ENCODE results near the gene HOXD8. TPM values are rescaled to one million over a fixed set of nuclear protein-coding genes. Genes with fewer than 3 reads are reported as not detected.

HOXD8 gene
- total and polyA plus RNA-seq, 10 of the 15 experiments (the other 5 are each of a cell fraction or from before 2014, with no cell fraction given): not detected

DNA sequence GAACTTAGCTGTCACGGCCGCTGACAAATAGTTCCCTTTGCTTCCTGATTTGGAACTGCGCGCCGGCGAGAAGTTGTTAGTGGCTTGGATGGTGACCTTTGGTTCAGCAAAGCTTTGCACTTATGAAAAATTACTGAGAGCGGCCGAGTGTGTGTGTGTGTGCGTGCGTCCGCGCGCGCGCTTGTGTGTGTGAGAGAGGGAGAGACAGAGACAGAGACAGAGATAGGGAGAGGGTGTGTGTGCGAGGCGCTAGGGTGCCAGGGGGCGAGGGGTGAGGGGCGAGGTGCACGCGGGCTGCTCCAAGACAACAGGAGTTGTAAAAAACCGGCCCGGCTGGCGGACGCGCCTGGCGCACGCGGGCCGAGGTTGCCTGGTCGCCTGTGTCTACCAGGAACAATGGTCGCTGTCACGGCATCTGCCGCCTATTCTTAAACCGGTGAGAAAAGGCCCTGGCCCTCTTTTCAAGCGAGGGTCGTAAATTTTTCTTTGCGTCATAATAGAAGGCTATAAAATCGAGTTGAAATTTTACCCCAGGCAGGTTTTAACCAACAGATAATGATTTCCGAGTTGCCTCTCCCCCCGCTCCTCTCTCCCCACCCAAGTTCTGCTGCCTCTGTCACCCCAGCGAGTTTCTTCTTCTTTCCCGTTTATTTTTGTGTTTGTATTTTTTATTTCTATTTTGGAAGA, 28.1 kb downstream of the HOXD8 start:
- ChIA-PET CTCF (interaction anchor here (0.5 kb wide), 1 partner anchor 38 kb away, joined by 4 read pairs; no protein-coding TSS in a partner anchor), SMC1A (ENCODE audit: uncharacterized antibody, unreplicated experiment) (no interaction called here), POLR2A (no interaction called here), RAD21 (ENCODE audit: unreplicated experiment) (no interaction called here)
- peaks cover 6 to 33% of the 10 kb centered on the region in 2 experiments for H3K27me3 ChIP-seq (replicated peaks in 1 of 2; ENCODE audit: control insufficient read depth in 2 of 2, insufficient read depth in 2 of 2, low read length in 1 of 2)
- no peak for FAIRE-seq
- no peak overlapping the region for H3K27ac ChIP-seq (ENCODE audit: control insufficient read depth, insufficient read depth)
- in situ Hi-C loops (cut with MboI) (no loop called here), intact Hi-C loops (cut with micrococcal nuclease; ENCODE audit: unreplicated experiment) (no loop called here)
- no peaks in the 10 kb centered on the region for H3K4me1 ChIP-seq (ENCODE audit: control insufficient read depth, insufficient read depth, low read length)
- no peak overlapping the region for H3K4me2 ChIP-seq (ENCODE audit: control insufficient read depth, insufficient read depth)
- DNase-seq (ENCODE audit: low read depth, low spot score): no peak
- H3K9me3 ChIP-seq (replicated peaks; ENCODE audit: control insufficient read depth, insufficient read depth, low read length): no peaks in the 10 kb centered on the region; the same call in 2 of the 3 replicates
- no peak for ATAC-seq
- TF ChIP-seq, protein P1, sequence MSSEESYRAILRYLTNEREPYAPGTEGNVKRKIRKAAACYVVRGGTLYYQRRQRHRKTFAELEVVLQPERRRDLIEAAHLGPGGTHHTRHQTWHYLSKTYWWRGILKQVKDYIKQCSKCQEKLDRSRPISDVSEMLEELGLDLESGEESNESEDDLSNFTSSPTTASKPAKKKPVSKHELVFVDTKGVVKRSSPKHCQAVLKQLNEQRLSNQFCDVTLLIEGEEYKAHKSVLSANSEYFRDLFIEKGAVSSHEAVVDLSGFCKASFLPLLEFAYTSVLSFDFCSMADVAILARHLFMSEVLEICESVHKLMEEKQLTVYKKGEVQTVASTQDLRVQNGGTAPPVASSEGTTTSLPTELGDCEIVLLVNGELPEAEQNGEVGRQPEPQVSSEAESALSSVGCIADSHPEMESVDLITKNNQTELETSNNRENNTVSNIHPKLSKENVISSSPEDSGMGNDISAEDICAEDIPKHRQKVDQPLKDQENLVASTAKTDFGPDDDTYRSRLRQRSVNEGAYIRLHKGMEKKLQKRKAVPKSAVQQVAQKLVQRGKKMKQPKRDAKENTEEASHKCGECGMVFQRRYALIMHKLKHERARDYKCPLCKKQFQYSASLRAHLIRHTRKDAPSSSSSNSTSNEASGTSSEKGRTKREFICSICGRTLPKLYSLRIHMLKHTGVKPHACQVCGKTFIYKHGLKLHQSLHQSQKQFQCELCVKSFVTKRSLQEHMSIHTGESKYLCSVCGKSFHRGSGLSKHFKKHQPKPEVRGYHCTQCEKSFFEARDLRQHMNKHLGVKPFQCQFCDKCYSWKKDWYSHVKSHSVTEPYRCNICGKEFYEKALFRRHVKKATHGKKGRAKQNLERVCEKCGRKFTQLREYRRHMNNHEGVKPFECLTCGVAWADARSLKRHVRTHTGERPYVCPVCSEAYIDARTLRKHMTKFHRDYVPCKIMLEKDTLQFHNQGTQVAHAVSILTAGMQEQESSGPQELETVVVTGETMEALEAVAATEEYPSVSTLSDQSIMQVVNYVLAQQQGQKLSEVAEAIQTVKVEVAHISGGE (CRISPR knock-in tag; IDR thresholded peaks at IDR 0.05): no peak
- TF ChIP-seq CREM (IDR thresholded peaks at IDR 0.05; ENCODE audit: low read depth) (no peak), BACH1 (IDR thresholded peaks at IDR 0.05; ENCODE audit: borderline replicate concordance) (no peak), NR2C2 (IDR thresholded peaks at IDR 0.05; ENCODE audit: borderline replicate concordance, control insufficient read depth, insufficient read length, low read depth) (no peak), SUZ12 (IDR thresholded peaks at IDR 0.05; ENCODE audit: unreplicated experiment) (no peak), NR2F1 (conservative IDR thresholded peaks at IDR 0.05) (no peak)
- TF ChIP-seq, protein P2, sequence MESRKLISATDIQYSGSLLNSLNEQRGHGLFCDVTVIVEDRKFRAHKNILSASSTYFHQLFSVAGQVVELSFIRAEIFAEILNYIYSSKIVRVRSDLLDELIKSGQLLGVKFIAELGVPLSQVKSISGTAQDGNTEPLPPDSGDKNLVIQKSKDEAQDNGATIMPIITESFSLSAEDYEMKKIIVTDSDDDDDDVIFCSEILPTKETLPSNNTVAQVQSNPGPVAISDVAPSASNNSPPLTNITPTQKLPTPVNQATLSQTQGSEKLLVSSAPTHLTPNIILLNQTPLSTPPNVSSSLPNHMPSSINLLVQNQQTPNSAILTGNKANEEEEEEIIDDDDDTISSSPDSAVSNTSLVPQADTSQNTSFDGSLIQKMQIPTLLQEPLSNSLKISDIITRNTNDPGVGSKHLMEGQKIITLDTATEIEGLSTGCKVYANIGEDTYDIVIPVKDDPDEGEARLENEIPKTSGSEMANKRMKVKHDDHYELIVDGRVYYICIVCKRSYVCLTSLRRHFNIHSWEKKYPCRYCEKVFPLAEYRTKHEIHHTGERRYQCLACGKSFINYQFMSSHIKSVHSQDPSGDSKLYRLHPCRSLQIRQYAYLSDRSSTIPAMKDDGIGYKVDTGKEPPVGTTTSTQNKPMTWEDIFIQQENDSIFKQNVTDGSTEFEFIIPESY (IDR thresholded peaks at IDR 0.05): no peak
- H2AFZ ChIP-seq (ENCODE audit: control insufficient read depth, low read depth, low read length): no peak overlapping the region
- H3K9ac ChIP-seq (ENCODE audit: control insufficient read depth, insufficient read depth, low read length): no peak overlapping the region
- no peaks in the 10 kb centered on the region for H4K20me1 ChIP-seq (ENCODE audit: control insufficient read depth, insufficient read depth)
- no peaks in the 10 kb centered on the region for H3K79me2 ChIP-seq (ENCODE audit: control insufficient read depth, insufficient read depth, low read length)
- no TSS peak for BruUV-seq (replicated peaks)
- 34% methylated on average over 28 of the region's 43 CpGs for WGBS (ENCODE audit: insufficient coverage, insufficient replicate concordance, low lambda C conversion rate, missing lambda C conversion rate)
- H3K4me3 ChIP-seq: no peak overlapping the region
- H3K36me3 ChIP-seq (ENCODE audit: control insufficient read depth in 2 of 2, insufficient read depth in 2 of 2, low read length in 1 of 2): no peaks in the 10 kb centered on the region
